HS-27A (cell line): ENCODE measurements around the gene ABCB9.
"Not testable (repeated sequence)": the region's sequence is repeated elsewhere in the genome, so short reads cannot be mapped to it uniquely, and the experiment has no call there.

Experiments
- DNase-seq: peaks from one replicate; pipeline ENCODE4 v3.0.0-alpha.2; 2012; ENCODE audit warnings: low read depth, missing footprints

ABCB9 gene

GRCh38 chr12:122895320-122895703 lies 71.0 kb downstream of the ABCB9 start:
- DNase-seq, result no peak

DNA sequence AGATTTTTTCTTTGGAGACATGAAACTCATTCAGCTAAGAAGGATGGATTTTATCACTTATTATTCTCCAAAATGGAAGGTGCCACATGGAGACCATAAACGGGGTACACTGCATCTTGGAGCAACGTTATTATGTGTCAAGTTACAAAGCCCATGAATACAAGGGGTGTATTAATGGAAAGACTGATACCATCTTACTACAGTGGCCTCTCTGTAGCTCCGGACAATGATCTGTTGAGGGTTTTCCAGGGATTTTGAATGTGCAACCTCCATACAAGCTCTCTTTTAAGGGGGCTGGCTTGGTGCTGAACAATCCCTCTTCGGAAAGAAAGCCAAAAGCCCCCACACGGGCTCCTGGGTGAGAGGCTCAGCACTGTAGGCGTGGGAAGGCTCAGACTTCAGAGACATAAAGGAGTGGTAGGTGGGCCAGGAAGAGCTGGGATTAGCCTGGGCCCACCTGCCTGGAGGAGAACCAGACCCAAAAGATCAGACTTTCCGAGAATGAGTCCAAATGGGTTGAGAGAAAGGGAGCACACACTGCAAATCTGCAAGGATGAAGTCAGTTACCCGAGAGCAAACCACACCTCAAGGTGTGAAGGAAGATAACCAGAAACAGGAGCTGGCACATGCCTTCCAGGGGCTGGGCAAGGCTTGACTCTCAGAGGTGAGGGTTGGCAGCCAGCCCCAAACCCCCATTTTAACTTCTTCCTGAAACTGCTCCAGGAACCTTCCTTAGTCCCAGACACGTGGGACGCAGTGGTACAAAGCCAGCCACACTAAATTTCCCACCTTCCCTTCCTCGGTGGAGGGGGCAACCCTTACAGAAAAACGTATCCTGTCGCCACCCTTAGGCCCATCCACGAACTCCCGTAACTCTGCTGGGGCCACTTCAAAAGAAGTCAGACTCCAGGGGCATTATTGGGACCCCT lies 71.8 kb downstream of the ABCB9 start:
- no peak for DNase-seq

GRCh38 chr12:122893208-122894153 lies 72.8 kb downstream of the ABCB9 start:
- no peak for DNase-seq

DNA sequence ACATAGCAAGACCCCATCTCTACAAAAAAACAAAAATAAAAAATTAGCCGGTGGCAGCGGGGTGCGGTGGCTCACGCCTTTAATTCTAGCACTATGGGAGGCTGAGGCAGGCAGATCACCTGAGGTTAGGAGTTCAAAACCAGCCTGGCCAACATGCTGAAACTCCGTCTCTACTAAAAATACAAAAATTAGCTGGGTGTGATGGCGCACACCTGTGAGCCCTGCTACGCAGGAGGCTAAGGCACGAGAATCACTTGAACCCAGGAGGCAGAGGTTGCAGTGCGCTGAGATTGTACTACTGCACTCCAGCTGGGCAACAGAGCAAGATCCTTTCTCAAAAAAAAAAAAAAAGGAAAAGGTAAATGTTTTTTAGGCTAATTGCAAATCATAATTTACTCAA lies 73.5 kb downstream of the ABCB9 start:
- DNase-seq, result not testable (repeated sequence)

- no peak for DNase-seq
Measured at GRCh38 chr12:122891661-122892525, 74.4 kb downstream of the ABCB9 start.

DNA sequence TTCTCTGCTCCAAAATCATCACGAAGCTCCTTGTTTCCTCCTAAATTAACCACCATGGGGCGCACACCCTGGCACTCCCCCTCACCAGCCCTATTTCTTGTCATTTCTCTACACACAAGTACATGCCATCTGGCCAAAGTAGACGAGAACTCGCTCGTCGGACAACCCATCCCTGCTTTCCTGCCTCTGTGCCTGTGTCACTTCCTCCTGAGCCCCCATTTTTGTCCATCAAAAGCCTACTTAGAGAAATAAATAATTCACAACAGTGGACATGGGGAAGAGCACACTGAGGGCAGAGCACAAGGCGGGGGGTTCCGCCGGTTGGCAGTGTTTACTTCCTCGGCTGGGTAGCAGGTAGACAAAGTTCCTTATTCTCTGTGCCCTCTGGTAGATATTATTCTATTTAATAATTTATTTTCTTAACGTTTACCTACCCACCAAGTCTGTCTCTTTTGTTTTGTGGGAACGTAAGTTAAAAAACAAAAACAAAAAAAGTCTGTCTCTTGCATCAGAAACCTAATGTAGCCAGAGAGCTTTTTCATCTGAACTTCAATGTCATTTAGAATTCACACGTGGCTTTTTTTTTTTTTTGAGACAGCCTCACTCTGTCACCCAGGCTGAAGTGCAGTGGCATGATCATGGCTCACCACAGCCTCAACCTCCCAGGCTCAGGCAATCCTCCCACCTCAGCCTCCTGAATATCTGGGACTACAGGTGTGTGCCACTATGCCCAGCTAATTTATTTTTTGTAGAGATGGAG lies 76.3 kb downstream of the ABCB9 start:
- no peak for DNase-seq

DNA sequence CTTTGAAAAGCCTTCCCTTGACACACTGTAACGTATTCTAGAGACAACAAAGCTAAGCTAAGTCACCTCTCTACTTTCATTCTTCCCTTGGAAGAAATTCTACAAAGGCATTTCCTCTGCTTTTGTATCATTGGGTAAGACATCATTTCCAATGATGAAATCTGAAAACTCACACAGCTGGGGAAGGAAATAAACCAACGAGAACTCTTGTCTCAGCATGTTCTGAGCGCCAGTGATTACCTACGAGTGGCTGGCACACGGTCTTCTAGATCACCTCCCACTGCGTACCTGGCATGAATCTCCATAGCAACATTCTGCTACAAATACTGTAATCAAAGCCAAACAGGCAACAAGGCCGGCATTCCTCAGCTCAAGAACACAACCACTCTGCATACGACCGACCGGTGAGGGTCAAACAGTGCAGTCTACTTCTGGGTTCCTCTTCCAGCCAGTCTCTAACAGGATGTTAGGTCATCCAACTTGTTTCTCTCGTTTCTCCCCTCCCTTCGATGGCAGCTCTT lies 78.0 kb downstream of the ABCB9 start:
- DNase-seq, result no peak

DNA sequence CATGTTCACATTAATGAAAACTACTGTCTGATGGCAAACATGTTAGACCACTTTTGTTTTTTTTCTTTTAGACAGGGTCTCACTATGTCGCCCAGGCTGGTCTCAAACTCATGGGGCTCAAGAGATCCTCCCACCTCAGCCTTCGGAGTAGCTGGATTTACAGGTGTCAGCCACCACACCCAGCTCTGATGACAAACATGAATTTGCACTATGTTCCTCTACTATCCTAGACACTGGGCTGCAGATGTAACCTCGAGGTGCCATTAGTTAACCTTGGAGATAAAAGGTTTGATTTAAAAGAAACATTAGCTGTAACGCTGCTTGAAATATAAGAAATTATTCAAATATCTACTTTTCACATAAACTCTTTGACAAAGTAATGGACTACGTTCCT lies 78.4 kb downstream of the ABCB9 start:
- DNase-seq, result no peak

DNA sequence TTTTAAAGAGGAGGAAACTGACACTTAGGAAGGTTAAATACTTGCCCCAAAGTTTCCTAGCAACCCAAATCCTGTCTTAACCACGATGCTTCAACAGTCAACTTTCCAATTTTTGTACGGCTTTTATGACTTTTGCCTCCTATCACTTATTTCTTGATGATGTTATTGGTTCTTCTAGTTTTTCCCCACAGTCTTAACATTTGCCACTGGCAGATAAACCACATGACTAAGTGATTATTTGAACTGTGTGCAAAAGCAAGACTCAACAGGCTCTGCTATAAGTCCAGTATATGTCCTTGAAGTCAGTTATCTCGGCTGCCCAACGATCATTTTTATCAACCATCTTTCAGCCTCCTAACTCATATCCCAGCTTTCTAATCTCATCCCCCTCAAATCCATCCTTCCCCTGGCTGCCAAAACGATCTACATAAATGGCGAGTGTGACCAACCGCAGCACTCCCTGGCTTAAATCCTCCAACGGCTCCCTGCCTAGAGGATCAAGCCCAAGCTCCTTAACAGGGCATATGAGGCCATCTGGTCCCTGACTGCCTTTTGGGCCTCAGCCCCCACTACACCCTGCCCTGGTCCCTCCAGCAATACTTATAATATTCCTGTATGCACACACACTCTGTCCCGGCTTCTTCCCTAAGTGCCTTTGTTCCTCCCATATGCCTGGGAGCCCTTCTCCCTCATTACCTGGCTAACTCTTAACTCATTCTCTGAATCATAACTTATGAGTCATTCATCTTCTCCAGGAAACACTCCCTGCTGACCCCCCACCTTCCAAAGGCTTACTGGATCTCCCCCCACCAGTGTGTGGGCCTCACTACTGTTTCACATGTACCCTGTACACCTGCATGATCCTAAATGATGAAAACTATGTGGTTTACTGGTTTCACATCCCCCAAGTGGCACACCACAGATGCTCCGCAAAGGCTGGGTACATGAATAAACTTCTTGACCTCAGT lies 79.1 kb downstream of the ABCB9 start:
- no peak for DNase-seq

DNA sequence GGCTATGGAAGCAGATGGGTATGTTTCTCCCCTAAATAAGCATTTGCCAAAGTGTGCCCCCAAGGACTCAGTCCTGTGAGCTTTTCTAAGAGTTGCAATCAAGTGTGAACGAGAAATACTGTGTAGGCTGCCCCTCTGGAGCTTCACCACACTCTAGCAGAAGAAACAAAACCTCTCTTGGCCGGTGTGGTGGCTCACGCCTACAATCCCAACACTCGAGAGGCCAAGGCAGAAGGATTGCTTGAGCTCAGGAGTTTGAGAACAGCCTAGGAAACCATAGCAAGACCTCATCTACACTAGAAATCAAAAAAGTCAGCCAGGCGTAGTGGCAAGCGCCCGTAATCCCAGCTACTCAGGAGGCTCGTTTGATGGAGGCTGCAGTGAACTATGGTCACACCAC lies 80.1 kb downstream of the ABCB9 start:
- no peak for DNase-seq

DNA sequence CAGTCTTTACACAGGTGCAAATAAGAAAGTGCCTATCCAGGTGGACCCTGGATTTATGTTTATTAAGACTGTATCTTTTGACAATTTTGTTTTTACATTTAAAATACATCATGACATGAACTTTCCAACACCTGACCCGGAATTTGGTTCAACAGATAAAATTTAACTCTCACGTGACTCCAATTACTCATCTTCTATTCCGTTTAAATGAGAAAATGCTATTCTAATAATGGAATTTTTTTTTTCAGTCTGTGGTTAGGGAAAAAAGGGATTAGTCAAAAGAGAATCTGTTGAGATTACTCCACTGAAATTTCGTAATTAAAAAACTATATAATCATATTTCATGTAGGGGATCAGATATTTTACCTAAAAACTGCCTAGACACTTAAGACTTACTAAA lies 81.4 kb downstream of the ABCB9 start:
- DNase-seq, result no peak

GRCh38 chr12:122884091-122884826 lies 82.0 kb downstream of the ABCB9 start:
- DNase-seq, result no peak

GRCh38 chr12:122882908-122883558 lies 83.2 kb downstream of the ABCB9 start:
- DNase-seq, result no peak

DNA sequence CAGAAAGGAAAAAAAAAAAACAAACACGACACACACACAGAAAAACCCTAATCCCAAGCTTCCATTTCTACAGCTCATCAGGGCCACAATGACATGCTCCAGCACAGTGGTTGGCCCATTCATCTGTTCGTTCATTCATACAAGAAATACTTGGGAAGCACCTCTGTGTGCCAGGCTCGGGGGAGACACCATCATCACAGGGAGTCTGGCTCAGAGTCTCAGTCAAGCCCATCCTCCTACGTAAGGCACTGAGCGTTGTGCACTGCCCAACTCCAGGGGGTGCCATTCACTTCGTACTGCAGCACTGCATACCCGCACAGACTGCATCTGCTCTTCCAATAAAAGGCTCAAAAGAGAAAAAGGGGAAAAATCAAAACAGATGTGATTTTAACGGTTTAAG lies 85.6 kb downstream of the ABCB9 start:
- no peak for DNase-seq

DNA sequence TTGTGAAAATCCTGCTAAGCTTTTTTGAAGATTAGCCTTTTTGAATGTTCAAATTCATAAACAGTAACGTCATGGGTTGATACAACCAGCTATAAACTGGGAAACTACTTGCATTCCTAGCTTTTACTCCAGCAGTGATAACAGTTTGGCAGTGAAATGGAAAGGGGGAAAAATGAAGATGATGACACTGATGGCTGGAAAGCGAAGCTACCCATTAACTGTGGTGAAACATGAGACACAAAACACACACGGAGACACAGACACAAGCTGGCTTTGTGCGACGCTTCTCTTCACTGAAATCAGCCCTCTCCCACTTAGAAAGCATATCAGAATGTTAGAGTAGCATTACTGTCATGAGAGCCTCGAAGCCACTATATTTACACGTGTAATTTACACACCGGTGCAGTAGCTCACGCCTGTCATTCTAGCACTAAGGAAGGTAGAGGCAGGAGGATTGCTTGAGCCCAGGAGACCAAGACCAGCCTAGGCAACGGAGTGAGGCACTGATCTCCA lies 86.1 kb downstream of the ABCB9 start:
- DNase-seq, result no peak
